Measurements from ENCODE around the gene ARHGEF35. TPM values are rescaled to one million over a fixed set of nuclear protein-coding genes. Genes with fewer than 3 reads are reported as not detected.
"Not testable (repeated sequence)": the region's sequence is repeated elsewhere in the genome, so short reads cannot be mapped to it uniquely, and the experiment has no call there.

ARHGEF35 gene
- total RNA-seq = 1 to 10 TPM; 5.4 to 7.7 TPM
- long read RNA-seq, donor 1, partial matches to known transcripts = 0 of 2 reads
- long read RNA-seq, donor 1, other reads (novel, unspliced or antisense) = 0 of 2 reads
- long read RNA-seq, donor 2, partial matches to known transcripts = 3 of 7 reads
- long read RNA-seq, donor 2, other reads (novel, unspliced or antisense) = 1 of 7 reads

GRCh38 chr7:144195212-144195872 lies at the start of gene ARHGEF35:
TSS of gene ARHGEF35 (minus strand) at chr7:144195833. CDS start at chr7:144188383, 7,450 bp downstream.
- DNase-seq (ENCODE audit: low spot score); intact Hi-C loops (cut with DNase I): not testable (repeated sequence)

- intact Hi-C loops (cut with DNase I); DNase-seq (ENCODE audit: low spot score): not testable (repeated sequence)
Measured at GRCh38 chr7:144245372-144245771, 49.7 kb upstream of the ARHGEF35 start.

GRCh38 chr7:144239365-144239764 lies 43.7 kb upstream of the ARHGEF35 start, which contains the start of gene OR2A42:
TSS of gene OR2A42 (minus strand) at chr7:144239605. CDS start at chr7:144232843, 6,762 bp downstream.
- DNase-seq (ENCODE audit: low spot score); intact Hi-C loops (cut with DNase I): not testable (repeated sequence)

GRCh38 chr7:144238530-144239082 lies 43.0 kb upstream of the ARHGEF35 start:
- intact Hi-C loops (cut with DNase I); DNase-seq (ENCODE audit: low spot score): not testable (repeated sequence)

GRCh38 chr7:144233039-144233438 lies 37.4 kb upstream of the ARHGEF35 start:
- DNase-seq (ENCODE audit: low spot score); intact Hi-C loops (cut with DNase I): not testable (repeated sequence)

- DNase-seq (ENCODE audit: low spot score); intact Hi-C loops (cut with DNase I): not testable (repeated sequence)
Measured at GRCh38 chr7:144231027-144231426, 35.4 kb upstream of the ARHGEF35 start.

- DNase-seq (ENCODE audit: low spot score); intact Hi-C loops (cut with DNase I): not testable (repeated sequence)
Measured at GRCh38 chr7:144228810-144229209, 33.2 kb upstream of the ARHGEF35 start.

- intact Hi-C loops (cut with DNase I); DNase-seq (ENCODE audit: low spot score): not testable (repeated sequence)
Measured at GRCh38 chr7:144226866-144227265, 31.2 kb upstream of the ARHGEF35 start.

GRCh38 chr7:144223675-144224074 lies 28.0 kb upstream of the ARHGEF35 start:
- DNase-seq (ENCODE audit: low spot score); intact Hi-C loops (cut with DNase I): not testable (repeated sequence)

- DNase-seq (ENCODE audit: low spot score); intact Hi-C loops (cut with DNase I): not testable (repeated sequence)
Measured at GRCh38 chr7:144220531-144220930, 24.9 kb upstream of the ARHGEF35 start.

- intact Hi-C loops (cut with DNase I); DNase-seq (ENCODE audit: low spot score): not testable (repeated sequence)
Measured at GRCh38 chr7:144219149-144219548, 23.5 kb upstream of the ARHGEF35 start.

GRCh38 chr7:144218581-144218980 lies 22.9 kb upstream of the ARHGEF35 start:
- peak; percentile 7 for DNase-seq (ENCODE audit: low spot score)
- intact Hi-C loops (cut with DNase I) = not testable (repeated sequence)

- intact Hi-C loops (cut with DNase I); DNase-seq (ENCODE audit: low spot score): not testable (repeated sequence)
Measured at GRCh38 chr7:144217200-144217599, 21.6 kb upstream of the ARHGEF35 start.

- DNase-seq (ENCODE audit: low spot score); intact Hi-C loops (cut with DNase I): not testable (repeated sequence)
Measured at GRCh38 chr7:144205306-144205705, 9.7 kb upstream of the ARHGEF35 start.

GRCh38 chr7:144203086-144203485 lies 7.5 kb upstream of the ARHGEF35 start:
- intact Hi-C loops (cut with DNase I); DNase-seq (ENCODE audit: low spot score): not testable (repeated sequence)

- intact Hi-C loops (cut with DNase I); DNase-seq (ENCODE audit: low spot score): not testable (repeated sequence)
Measured at GRCh38 chr7:144201978-144202377, 6.3 kb upstream of the ARHGEF35 start.

- DNase-seq (ENCODE audit: low spot score); intact Hi-C loops (cut with DNase I): not testable (repeated sequence)
Measured at GRCh38 chr7:144198934-144199333, 3.3 kb upstream of the ARHGEF35 start.

- intact Hi-C loops (cut with DNase I); DNase-seq (ENCODE audit: low spot score): not testable (repeated sequence)
Measured at GRCh38 chr7:144194453-144194852, 1.2 kb downstream of the ARHGEF35 start.

GRCh38 chr7:144193782-144194181 lies 1.9 kb downstream of the ARHGEF35 start:
- DNase-seq (ENCODE audit: low spot score); intact Hi-C loops (cut with DNase I): not testable (repeated sequence)

- intact Hi-C loops (cut with DNase I) = not testable (repeated sequence)
Measured at GRCh38 chr7:144188578-144189171, 7.0 kb downstream of the ARHGEF35 start.

More at GRCh38 chr7:144188578-144189171, 7.0 kb downstream of the ARHGEF35 start:
- DNase-seq (ENCODE audit: low spot score) = not testable (repeated sequence)
